PFSK-1 (cell line): Measurements from ENCODE around the gene KRTAP10-5.

Experiments used
- FOXP2 ChIP-seq: optimal IDR thresholded peaks from 2 replicates; pipeline ENCODE3; 2011; ENCODE audit warnings: borderline replicate concordance, control low read depth, inconsistent platforms; ENCODE audit not compliant: insufficient read depth; ENCODE audit errors: extremely low read length, extremely low read depth
- POLR2AphosphoS5 ChIP-seq: IDR thresholded peaks from 2 replicates; pipeline ENCODE4 v1.6.1; 2012; ENCODE audit warnings: low read depth, mild to moderate bottlenecking, control low read depth, low read length, moderate library complexity
- REST ChIP-seq, 2 experiments: IDR thresholded peaks; 2 replicates each; pipeline versions ENCODE4 v1.6.1 to v1.8.0; 2011 to 2012; ENCODE audit warnings: low read depth in 2 of 2, low read length in 2 of 2, control low read depth in 1 of 2, inconsistent platforms in 1 of 2, mild to moderate bottlenecking in 1 of 2, moderate library complexity in 1 of 2; ENCODE audit not compliant: insufficient read depth in 1 of 2
- SIN3A ChIP-seq: IDR thresholded peaks from 2 replicates; pipeline ENCODE4 v1.6.1; 2012; ENCODE audit warnings: mild to moderate bottlenecking, low read length, moderate library complexity, borderline replicate concordance; ENCODE audit not compliant: insufficient read depth
- TAF1 ChIP-seq: IDR thresholded peaks from 2 replicates; pipeline ENCODE4 v1.6.1; 2012; ENCODE audit warnings: low read length, control low read depth, borderline replicate concordance; ENCODE audit not compliant: insufficient read depth

KRTAP10-5 gene

GRCh38 chr21:44542716-44543115 lies 37.7 kb downstream of the KRTAP10-5 start:
- TF ChIP-seq REST (IDR thresholded peaks at IDR 0.05; ENCODE audit: insufficient read depth in 1 of 2, low read depth in 2 of 2, low read length in 2 of 2) (no peak), TAF1 (no peak), SIN3A (no peak), FOXP2 (no peak), POLR2AphosphoS5 (no peak)

- TF ChIP-seq POLR2AphosphoS5 (no peak), TAF1 (no peak), FOXP2 (no peak), SIN3A (no peak), REST (IDR thresholded peaks at IDR 0.05; ENCODE audit: insufficient read depth in 1 of 2, low read depth in 2 of 2, low read length in 2 of 2) (no peak)
Observed at GRCh38 chr21:44540741-44541288, 39.6 kb downstream of the KRTAP10-5 start.

- TF ChIP-seq SIN3A, result no peak
- TF ChIP-seq FOXP2, result no peak
- TF ChIP-seq POLR2AphosphoS5, result no peak
- no peak for TF ChIP-seq TAF1
- no peak for TF ChIP-seq REST (IDR thresholded peaks at IDR 0.05; ENCODE audit: insufficient read depth in 1 of 2, low read depth in 2 of 2, low read length in 2 of 2)
Observed at GRCh38 chr21:44539991-44540666, 40.3 kb downstream of the KRTAP10-5 start, which contains the start of gene KRTAP10-1. KRTAP10-1 (minus strand) TSS chr21:44540195; CDS start chr21:44540150, 45 bp downstream.

DNA sequence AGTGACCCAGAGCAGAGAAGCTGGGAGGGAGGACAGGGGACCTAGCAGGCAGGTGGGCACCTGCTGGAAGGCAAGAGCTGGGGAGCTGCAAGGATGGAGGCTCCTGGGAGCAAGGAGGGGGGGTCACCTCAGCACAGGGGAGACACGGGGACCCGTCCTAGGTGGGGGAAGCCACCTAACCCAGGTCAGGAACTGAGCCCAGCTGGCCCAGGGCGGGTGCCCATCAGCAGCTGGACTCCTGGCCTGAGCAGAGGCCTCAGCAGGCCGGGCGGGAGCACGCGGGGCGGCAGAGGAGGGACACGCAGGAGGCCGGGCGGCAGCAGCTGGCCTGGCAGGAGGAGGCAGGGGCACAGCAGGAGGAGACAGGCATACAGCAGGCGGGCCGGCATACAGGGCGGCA lies 41.4 kb downstream of the KRTAP10-5 start:
- TF ChIP-seq SIN3A (no peak), REST (IDR thresholded peaks at IDR 0.05; ENCODE audit: insufficient read depth in 1 of 2, low read depth in 2 of 2, low read length in 2 of 2) (no peak), FOXP2 (no peak), POLR2AphosphoS5 (no peak), TAF1 (no peak)
